Tibial nerve (tissue), 4 donors: ENCODE measurements around the gene KLHDC8B. TPM values are rescaled to one million over a fixed set of nuclear protein-coding genes. Genes with fewer than 3 reads are reported as not detected.
"Not testable (repeated sequence)": the region's sequence is repeated elsewhere in the genome, so short reads cannot be mapped to it uniquely, and the experiment has no call there.

Source experiments
- DNase-seq, 2 donors: peaks; one replicate each; pipeline ENCODE4 v3.0.0-alpha.2; 2019; ENCODE audit warnings: low spot score in 2 of 2
- H3K27ac ChIP-seq, 4 donors: fragments of 200-600 bp; sonication (generic) in 3 of 4; one replicate each; pipeline ENCODE4 v1.5.1; 2017 to 2019; ENCODE audit warnings: mild to moderate bottlenecking in 1 of 4
- H3K27me3 ChIP-seq, 2 donors: fragments of 200-600 bp; sonication (generic) in 1 of 2; one replicate each; pipeline versions ENCODE4 v1.5.1 to v1.6.0; 2017 to 2019
- H3K36me3 ChIP-seq, 3 donors: fragments of 200-600 bp; sonication (generic); one replicate each; pipeline ENCODE4 v1.5.1; 2018 to 2019
- H3K4me1 ChIP-seq, 4 donors: fragments of 200-600 bp; sonication (generic) in 3 of 4; one replicate each; pipeline ENCODE4 v1.5.1; 2017 to 2019
- H3K4me3 ChIP-seq, 4 donors: fragments of 200-600 bp; sonication (generic) in 3 of 4; one replicate each; pipeline ENCODE4 v1.5.1; 2017 to 2019; ENCODE audit warnings: mild to moderate bottlenecking in 1 of 4, moderate library complexity in 1 of 4
- H3K9me3 ChIP-seq, 4 donors: fragments of 200-600 bp; sonication (generic) in 3 of 4; one replicate each; pipeline ENCODE4 v1.5.1; 2017 to 2019
- CTCF ChIP-seq, 5 experiments: fragments of 200-600 bp in 3 of 5; fragments of 450-650 bp in 2 of 5; sonication (generic) in 3 of 5; IDR thresholded peaks; one replicate each; pipeline ENCODE4 v1.5.1; 2016 to 2019; ENCODE audit warnings: antibody characterized with exemption in 5 of 5, mild to moderate bottlenecking in 3 of 5, moderate library complexity in 2 of 5
- EP300 ChIP-seq, 2 donors: sonication (generic); formaldehyde crosslinking; IDR thresholded peaks; one replicate each; pipeline ENCODE4 v1.6.1; 2017; ENCODE audit warnings: antibody characterized with exemption in 2 of 2, mild to moderate bottlenecking in 1 of 2
- POLR2A ChIP-seq, 2 donors: fragments of 450-650 bp; IDR thresholded peaks; one replicate each; pipeline ENCODE4 v1.6.1; 2017; ENCODE audit warnings: antibody characterized with exemption in 2 of 2, mild to moderate bottlenecking in 2 of 2, moderate library complexity in 2 of 2
- WGBS, 2 donors: methylation state at CpG; one replicate each; pipeline ENCODE4 v1.1.5; 2018; 5-methylcytosine and 5-hydroxymethylcytosine counted together
- total RNA-seq, 4 donors: library from RNA; depleted of rRNA; stranded (reverse); fragments of >200 nt; gene quantifications; one replicate each; pipeline ENCODE4 v1.1.0, GENCODE V29; 2016

The KLHDC8B gene
- total RNA-seq, 4 donors from 2014 or later: 20.8 to 33.1 (median 29.7) TPM

GRCh38 chr3:49199239-49199899, 28.0 kb downstream of the KLHDC8B start:
- H3K36me3 ChIP-seq: no peaks in the 10 kb centered on the region
- H3K4me3 ChIP-seq: peak overlapping the region; percentile 3 to 53 (median 31)
- DNase-seq: peak; percentile 70 to 81
- peaks cover 0 to 7% of the 10 kb centered on the region in 2 donors for H3K27me3 ChIP-seq
- no peaks in the 10 kb centered on the region for H3K9me3 ChIP-seq
- WGBS, 2 donors: 28 to 29% methylated on average over 39 to 44 of the region's 53 CpGs
- peaks cover 0 to 9% (median 0%) of the 10 kb centered on the region in 4 donors for H3K4me1 ChIP-seq
- TF ChIP-seq EP300 (IDR thresholded peaks at IDR 0.05) (no peak), POLR2A (IDR thresholded peaks at IDR 0.05) (peak in 1 of 2 donors; percentile 30)
- H3K27ac ChIP-seq: peak overlapping the region in 1 of 4 donors; percentile 33

GRCh38 chr3:49199900-49200281, 28.5 kb downstream of the KLHDC8B start:
- no peak for DNase-seq
- H3K4me3 ChIP-seq: peak overlapping the region; percentile 3 to 53 (median 31)
- H3K9me3 ChIP-seq: no peaks in the 10 kb centered on the region
- no peaks in the 10 kb centered on the region for H3K36me3 ChIP-seq
- H3K4me1 ChIP-seq: peaks cover 0 to 9% (median 0%) of the 10 kb centered on the region in 4 donors
- 65 to 80% methylated on average over 15 of the region's 15 CpGs for WGBS, 2 donors
- H3K27me3 ChIP-seq: peaks cover 0 to 7% of the 10 kb centered on the region in 2 donors
- TF ChIP-seq EP300 (IDR thresholded peaks at IDR 0.05): no peak
- no peak for TF ChIP-seq POLR2A (IDR thresholded peaks at IDR 0.05)
- TF ChIP-seq CTCF (IDR thresholded peaks at IDR 0.05): no peak
- peak overlapping the region in 1 of 4 donors; percentile 33 for H3K27ac ChIP-seq

GRCh38 chr3:49213541-49213943, 42.1 kb downstream of the KLHDC8B start:
- no peak overlapping the region for H3K27ac ChIP-seq
- H3K9me3 ChIP-seq: no peaks in the 10 kb centered on the region
- H3K4me3 ChIP-seq: no peak overlapping the region
- TF ChIP-seq CTCF (IDR thresholded peaks at IDR 0.05) (no peak), POLR2A (IDR thresholded peaks at IDR 0.05) (no peak), EP300 (IDR thresholded peaks at IDR 0.05) (no peak)
- no peak for DNase-seq
- H3K27me3 ChIP-seq: no peaks in the 10 kb centered on the region
- WGBS, 2 donors: 96 to 100% methylated on average over 3 to 14 of the region's 15 CpGs
- H3K4me1 ChIP-seq: peaks cover 0 to 6% (median 2%) of the 10 kb centered on the region in 4 donors
- no peaks in the 10 kb centered on the region for H3K36me3 ChIP-seq

- Histone ChIP-seq H3K9me3 (no peaks in the 10 kb centered on the region), H3K36me3 (no peaks in the 10 kb centered on the region), H3K27ac (no peak overlapping the region), H3K27me3 (no peaks in the 10 kb centered on the region), H3K4me1 (peaks cover 0 to 7% (median 3%) of the 10 kb centered on the region in 4 donors), H3K4me3 (no peak overlapping the region)
- no peak for TF ChIP-seq EP300 (IDR thresholded peaks at IDR 0.05)
- TF ChIP-seq POLR2A (IDR thresholded peaks at IDR 0.05): no peak
- no peak for TF ChIP-seq CTCF (IDR thresholded peaks at IDR 0.05)
- WGBS, 2 donors: 81 to 98% methylated on average over 2 of the region's 2 CpGs
- no peak for DNase-seq
Observed at GRCh38 chr3:49213998-49214397, 42.6 kb downstream of the KLHDC8B start.

GRCh38 chr3:49216687-49217086, 45.3 kb downstream of the KLHDC8B start:
- 82 to 83% methylated on average over 3 of the region's 3 CpGs for WGBS, 2 donors
- not testable (repeated sequence) for H3K27me3 ChIP-seq, H3K4me1 ChIP-seq, H3K4me3 ChIP-seq, DNase-seq, H3K9me3 ChIP-seq, H3K27ac ChIP-seq, H3K36me3 ChIP-seq

GRCh38 chr3:49217108-49217507, 45.7 kb downstream of the KLHDC8B start:
- not testable (repeated sequence) for H3K9me3 ChIP-seq, DNase-seq, H3K4me3 ChIP-seq, H3K4me1 ChIP-seq, H3K27me3 ChIP-seq, H3K36me3 ChIP-seq, H3K27ac ChIP-seq
